Esophagus mucosa (tissue), 1 donor: ENCODE results near the gene BICDL2. TPM values are rescaled to one million over a fixed set of nuclear protein-coding genes. Genes with fewer than 3 reads are reported as not detected.
A peak's percentile ranks its signal among the peaks of the same experiment; 100 is the strongest.
"Not testable (repeated sequence)": the region's sequence is repeated elsewhere in the genome, so short reads cannot be mapped to it uniquely, and the experiment has no call there.

Experiments
- ATAC-seq: fragments of 200-7000 bp; cut with Tn5 transposase; one replicate; pipeline ENCODE4 v1.9.1; 2020
- total RNA-seq: library from RNA; stranded (reverse); gene quantifications from one replicate; pipeline ENCODE4 v1.2.4, GENCODE V29; 2023
- donor health status: DM: yes; HTN: yes; CAD: no.

Gene BICDL2
- total RNA-seq, 1 donor from 2014 or later: 62.0 TPM

DNA sequence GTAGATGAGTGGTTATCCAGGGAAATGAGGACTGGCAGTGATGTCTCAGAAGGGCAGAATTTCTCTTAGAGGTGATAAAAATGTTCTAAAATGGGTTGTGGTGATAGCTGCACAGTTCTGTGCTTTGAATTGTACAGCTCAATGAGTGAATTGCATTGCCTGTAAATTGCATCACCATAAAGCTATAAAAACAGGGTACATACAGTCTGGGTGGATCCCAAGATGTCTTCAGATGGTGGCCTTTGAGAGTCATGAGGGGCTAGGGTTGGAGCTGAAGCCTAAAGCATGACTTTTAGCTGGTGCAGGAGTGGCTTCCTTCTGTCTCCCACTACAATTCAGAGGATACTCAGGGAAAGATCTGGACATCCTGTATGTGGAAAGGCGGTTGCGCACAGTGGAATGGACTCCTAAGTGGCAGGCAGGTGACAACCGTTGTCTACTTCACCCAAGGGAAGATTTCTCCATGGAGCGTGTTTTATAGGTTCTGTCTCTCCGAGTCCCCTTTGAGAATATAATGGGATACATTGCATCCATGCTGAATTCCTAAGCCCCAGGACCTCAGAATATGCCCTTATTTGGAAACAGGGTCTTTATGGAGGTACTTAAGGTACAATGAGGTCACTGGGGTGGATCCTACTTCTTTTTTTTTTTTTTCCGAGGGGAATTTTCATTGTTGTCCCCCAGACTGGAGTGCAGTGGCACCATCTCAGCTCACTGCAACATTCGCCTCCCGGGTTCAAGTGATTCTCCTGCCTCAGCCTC lies 27.1 kb upstream of the BICDL2 start:
- no peak for ATAC-seq

DNA sequence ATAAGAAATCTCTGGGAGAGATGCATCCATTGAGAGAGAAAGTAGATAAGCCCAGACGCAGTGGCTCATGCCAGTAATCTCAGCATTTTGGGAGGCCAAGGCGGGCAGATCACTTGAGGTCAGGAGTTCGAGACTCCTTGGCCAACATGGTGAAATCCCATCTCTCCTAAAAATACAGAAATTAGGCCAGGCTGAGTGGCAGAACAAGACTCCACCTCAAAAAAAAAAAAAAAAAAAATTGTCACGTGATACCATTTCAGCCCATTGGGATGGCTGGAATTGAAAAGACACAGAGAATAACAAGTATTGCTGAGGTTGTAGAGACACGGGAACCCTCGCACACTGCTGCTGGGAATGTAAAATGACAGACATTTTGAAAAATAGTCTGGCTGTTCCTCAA lies 25.8 kb upstream of the BICDL2 start:
- no peak for ATAC-seq

GRCh38 chr16:3060339-3061127 lies 23.8 kb upstream of the BICDL2 start:
- no peak for ATAC-seq

DNA sequence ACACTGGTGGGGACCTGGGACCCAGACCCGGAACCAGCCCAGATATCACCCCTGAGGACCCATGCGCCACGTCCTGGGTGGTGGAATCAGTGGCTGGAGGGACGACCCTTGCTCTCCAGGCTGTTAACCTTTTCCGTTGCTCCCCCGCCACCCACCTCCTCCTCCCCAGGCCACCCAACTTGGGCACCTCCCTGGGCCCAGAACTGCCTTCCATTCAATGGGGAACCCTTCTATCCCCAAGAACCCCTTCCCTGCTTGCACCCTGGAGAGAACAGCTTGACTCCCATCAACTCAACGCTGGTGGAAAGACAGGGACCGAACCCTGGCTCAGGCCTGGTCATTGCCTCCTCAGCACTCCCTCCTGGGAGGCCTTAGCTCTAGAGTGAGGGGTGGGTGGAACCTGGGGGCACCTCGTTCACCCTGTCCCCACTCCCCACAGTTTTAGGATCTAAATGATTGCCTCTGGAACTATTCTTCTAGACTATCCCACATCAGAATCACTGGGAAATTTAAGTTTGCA lies 23.0 kb upstream of the BICDL2 start:
- no peak for ATAC-seq

DNA sequence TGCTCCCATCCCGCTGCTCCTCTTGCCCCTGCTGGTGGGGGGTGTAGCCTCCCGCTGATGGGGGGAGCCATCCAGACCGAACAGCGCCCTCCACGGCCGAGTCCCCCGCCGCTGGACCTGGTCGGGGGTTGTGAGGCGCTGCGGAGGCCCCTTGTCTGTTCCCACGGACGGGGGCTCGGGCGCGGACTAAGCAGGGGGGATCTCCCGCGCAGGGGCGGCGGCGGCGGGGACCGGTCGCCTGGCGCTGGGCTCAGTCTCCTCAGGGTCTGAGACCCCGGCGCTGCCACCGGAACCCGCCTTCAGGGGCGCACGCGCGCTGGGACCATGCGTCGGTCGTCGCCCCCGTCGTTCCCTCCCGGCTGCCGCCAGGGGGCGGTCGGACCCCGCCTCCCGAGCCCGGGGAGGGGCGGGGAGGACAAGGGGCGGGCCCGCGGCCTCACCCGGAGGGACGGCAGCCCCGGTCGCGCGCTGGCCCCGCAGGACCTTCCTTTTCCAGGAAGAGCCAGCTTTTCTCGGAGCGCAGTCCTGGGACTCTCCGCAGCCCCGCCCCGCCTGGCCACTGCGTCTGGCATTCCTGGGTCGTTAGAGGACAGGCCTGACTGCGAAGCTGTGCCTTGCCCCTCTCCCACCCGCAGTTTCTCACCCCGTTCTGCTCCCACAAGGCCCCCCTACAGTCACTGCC lies 22.4 kb upstream of the BICDL2 start:
- ATAC-seq: peak; percentile 90

GRCh38 chr16:3058139-3059030 lies 21.6 kb upstream of the BICDL2 start:
- ATAC-seq: peak; percentile 40

GRCh38 chr16:3057181-3058138 lies 20.7 kb upstream of the BICDL2 start:
- ATAC-seq: no peak

DNA sequence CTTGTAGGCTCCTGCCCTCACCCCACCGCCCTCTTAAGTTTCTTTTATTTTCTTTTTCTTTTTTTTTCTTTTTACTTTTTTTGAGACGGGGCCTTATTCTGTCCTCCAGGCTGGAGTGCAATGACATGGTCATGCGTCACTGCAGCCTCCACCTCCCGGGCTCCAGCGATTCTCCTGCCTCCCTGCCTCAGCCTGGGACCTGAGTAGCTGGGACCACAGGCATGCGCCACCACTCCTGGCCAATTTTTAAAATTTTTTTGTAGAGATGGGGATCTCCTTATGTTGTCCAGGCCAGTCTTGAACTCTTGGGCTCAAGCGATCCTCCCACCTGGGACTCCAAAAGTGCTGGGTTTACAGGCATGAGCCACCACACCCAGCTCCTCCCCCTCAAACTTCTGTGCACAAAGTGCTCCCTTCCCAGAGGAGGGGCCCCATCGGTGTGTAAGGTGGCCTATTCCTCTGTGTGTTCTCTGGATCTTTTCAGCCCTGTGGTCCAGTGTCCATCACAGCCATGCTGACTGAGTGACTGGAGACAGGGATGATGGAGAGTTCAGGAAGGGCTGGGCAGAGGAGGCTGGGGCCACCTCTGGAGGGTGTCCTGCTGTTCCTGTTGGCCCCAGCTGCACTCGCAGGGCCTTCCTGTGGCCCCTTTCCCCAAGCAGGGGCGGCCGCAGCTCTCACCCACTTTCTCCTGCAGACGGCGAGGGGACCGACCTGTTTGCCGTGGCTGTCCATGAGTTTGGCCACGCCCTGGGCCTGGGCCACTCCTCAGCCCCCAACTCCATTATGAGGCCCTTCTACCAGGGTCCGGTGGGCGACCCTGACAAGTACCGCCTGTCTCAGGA lies 19.8 kb upstream of the BICDL2 start:
- ATAC-seq: no peak

- not testable (repeated sequence) for ATAC-seq
Measured at GRCh38 chr16:3055734-3056115, 19.0 kb upstream of the BICDL2 start.

GRCh38 chr16:3054965-3055733 lies 18.4 kb upstream of the BICDL2 start:
- ATAC-seq: no peak

DNA sequence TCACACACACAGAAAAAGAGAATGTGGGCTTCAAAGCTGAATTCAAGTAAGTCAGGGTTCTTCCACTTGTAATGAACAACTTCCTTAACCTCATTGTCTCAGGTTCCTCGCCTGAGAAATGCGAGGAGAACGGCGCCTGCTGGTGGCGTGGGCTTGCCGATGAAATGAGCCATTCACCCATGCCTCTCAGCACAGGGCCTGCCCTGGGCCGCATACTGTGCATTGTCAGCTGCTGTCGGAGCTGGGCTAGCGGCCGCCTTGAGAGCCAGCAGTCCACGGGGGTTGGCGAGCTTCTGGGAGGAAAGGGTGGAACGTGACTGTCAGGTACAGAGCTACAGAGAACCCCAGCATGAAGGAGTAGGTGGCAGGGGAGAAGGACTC lies 16.6 kb upstream of the BICDL2 start:
- ATAC-seq: not testable (repeated sequence)

DNA sequence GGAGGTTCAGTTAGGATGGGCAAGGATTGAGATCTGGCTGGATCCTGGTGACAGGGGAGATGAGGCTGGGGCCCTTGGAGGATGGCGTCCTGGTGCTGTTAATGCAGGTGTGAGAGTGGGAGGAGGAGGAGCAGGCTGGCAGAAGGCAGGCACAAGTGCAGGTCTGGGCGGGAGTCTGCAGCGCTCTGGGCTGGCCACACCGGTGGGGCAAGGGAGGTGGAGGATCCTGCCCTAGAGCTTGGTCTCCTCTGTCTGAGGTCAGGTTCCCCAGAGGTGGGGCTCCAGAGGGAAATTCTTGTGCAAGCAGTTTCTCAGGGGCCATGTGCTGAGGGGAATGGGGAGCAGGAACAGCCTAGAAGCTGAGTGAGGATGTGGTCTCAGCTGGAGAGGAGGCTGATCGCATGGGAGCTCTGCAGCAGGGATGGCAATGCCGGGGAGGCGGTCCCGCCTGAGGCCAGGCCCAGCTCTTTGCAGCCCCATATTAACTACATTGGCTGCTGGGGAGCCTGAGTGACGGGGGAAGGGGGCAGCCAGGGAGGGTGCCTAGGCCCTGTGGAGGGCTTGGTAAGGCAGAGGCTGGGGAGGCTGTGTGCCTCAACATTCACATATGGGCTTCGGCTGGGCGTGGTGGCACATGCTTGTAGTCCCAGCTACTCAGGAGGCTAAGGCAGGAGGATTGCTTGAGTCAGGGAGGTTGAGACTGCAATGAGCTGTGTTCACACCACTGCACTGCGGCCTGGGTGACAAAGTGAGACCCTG lies 16.0 kb upstream of the BICDL2 start:
- ATAC-seq: peak; percentile 63

GRCh38 chr16:3051494-3051893 lies 14.8 kb upstream of the BICDL2 start:
- ATAC-seq: peak; percentile 21

DNA sequence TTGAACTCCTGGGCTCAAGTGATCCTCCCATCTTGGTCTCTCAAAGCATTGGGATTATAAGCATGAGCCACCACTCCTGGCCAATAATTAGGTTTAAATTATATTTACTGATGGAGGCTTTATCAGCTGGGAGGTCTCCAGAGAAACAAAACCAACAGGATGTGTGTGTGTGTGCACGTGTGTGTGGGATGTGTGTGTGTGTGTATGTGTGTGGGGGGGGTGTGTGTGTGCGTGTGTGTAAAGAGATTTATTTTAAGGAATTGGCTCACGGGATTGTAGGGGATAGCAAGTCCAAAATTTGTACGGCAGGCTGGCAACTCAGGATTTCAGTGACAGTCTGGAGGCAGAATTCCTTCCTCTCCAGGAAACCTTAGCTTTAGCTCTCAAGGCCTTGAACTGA lies 14.3 kb upstream of the BICDL2 start:
- ATAC-seq: no peak

DNA sequence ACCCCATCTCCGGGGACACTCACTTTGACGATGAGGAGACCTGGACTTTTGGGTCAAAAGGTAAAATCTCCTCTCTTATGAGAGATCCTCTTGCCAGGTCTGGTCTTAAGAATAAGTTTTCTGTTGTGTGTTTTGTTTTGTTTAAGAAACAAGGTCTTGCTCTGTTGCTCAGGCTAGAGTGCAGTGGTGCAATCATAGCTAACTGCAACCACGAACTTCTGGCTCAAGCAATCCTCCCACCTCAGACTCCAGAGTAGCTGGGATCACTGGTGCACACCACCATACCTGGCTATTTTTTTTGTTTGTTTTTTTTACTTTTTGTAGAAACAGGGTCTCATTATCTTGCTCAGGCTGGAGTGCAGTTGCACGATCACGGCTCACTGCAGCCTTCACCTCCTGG lies 13.7 kb upstream of the BICDL2 start:
- no peak for ATAC-seq

DNA sequence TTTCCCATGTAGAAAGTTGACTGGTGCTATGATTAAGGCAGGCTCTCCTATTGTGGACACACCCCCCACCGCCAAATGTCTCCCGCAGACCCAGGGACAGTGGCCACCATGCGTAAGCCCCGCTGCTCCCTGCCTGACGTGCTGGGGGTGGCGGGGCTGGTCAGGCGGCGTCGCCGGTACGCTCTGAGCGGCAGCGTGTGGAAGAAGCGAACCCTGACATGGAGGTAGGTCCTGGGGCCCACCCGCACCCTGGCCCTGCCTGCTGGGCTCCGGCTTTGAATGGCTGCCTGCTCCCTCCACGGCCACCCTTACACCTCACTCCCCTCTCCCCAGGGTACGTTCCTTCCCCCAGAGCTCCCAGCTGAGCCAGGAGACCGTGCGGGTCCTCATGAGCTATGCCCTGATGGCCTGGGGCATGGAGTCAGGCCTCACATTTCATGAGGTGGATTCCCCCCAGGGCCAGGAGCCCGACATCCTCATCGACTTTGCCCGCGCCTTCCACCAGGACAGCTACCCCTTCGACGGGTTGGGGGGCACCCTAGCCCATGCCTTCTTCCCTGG lies 13.3 kb upstream of the BICDL2 start:
- ATAC-seq: no peak

- ATAC-seq: no peak
Measured at GRCh38 chr16:3047387-3047720, 10.6 kb upstream of the BICDL2 start.
